ENCODE data around the gene NELFE.

NELFE gene

GRCh38 chr6:31971993-31972708 lies 13.4 kb upstream of the NELFE start, which contains the start of gene DXO:
Gene DXO, minus strand, starts transcription at chr6:31972138. Its CDS starts 463 bp downstream, at chr6:31971675.
- DNase-seq = peak; percentile 98

- DNase-seq = no peak
Observed at GRCh38 chr6:31971279-31971992, 12.7 kb upstream of the NELFE start.

- DNase-seq = no peak
Observed at GRCh38 chr6:31970604-31971271, 12.0 kb upstream of the NELFE start.

GRCh38 chr6:31969712-31970603 lies 11.2 kb upstream of the NELFE start:
- no peak for DNase-seq

GRCh38 chr6:31968791-31969711 lies 10.3 kb upstream of the NELFE start:
- no peak for DNase-seq

- DNase-seq = no peak
Observed at GRCh38 chr6:31968326-31968725, 9.6 kb upstream of the NELFE start.

- DNase-seq = no peak
Observed at GRCh38 chr6:31967926-31968320, 9.2 kb upstream of the NELFE start.

- DNase-seq = no peak
Observed at GRCh38 chr6:31966997-31967925, 8.5 kb upstream of the NELFE start.

GRCh38 chr6:31966506-31966905 lies 7.7 kb upstream of the NELFE start:
- no peak for DNase-seq

GRCh38 chr6:31965700-31966099 lies 6.9 kb upstream of the NELFE start:
- DNase-seq = no peak

GRCh38 chr6:31963921-31964320 lies 5.2 kb upstream of the NELFE start:
- DNase-seq = no peak

GRCh38 chr6:31961616-31962015 lies 2.8 kb upstream of the NELFE start:
- no peak for DNase-seq

GRCh38 chr6:31958412-31958740 lies 395 bp downstream of the NELFE start:
- no peak for DNase-seq

- DNase-seq = no peak
Observed at GRCh38 chr6:31956796-31957195, 2.0 kb downstream of the NELFE start.

- DNase-seq = no peak
Observed at GRCh38 chr6:31954511-31954910, 4.3 kb downstream of the NELFE start.

- DNase-seq = no peak
Observed at GRCh38 chr6:31952890-31953289, 5.9 kb downstream of the NELFE start.

- DNase-seq = peak; percentile 13
Observed at GRCh38 chr6:31952140-31952805, 6.5 kb downstream of the NELFE start.

GRCh38 chr6:31949926-31950548 lies 8.7 kb downstream of the NELFE start:
- no peak for DNase-seq

GRCh38 chr6:31948753-31949413 lies 9.9 kb downstream of the NELFE start:
- DNase-seq = no peak
